Panc1 (cell line): ENCODE results near the gene PRB3. TPM values are rescaled to one million over a fixed set of nuclear protein-coding genes. Genes with fewer than 3 reads are reported as not detected.

Source experiments
- ATAC-seq: fragments of 200-7000 bp; cut with Tn5 transposase; 2 replicates; pipeline ENCODE4 v1.9.1; 2020; ENCODE audit warnings: mild to moderate bottlenecking, moderate library complexity
- Bru-seq: library from RNA; stranded (reverse); fragments of 400-500 nt; gene quantifications from one replicate; lab custom pipeline; 2021; lab: Mats Ljungman, UMichigan
- BruChase-seq, 2 experiments: library from RNA; stranded (reverse); fragments of 400-500 nt; gene quantifications; one replicate each; lab custom pipeline; 2021; lab: Mats Ljungman, UMichigan
- BruUV-seq: library from RNA; stranded (reverse); fragments of 400-500 nt; replicated peaks from 2 replicates; lab custom pipeline; 2021; lab: Mats Ljungman, UMichigan
- CTCF ChIA-PET: fragments of 300-600 bp; sonication (Branson Sonifier 250); formaldehyde crosslinking; loops from one replicate; lab custom pipeline; 2022; ENCODE audit warnings: antibody characterized with exemption; lab: Charles Lee
- POLR2A ChIA-PET: fragments of 300-600 bp; sonication (Branson Sonifier 250); formaldehyde crosslinking; loops from one replicate; lab custom pipeline; 2022; ENCODE audit warnings: antibody characterized with exemption; lab: Charles Lee
- DNase-seq: peaks from one replicate; pipeline ENCODE4 v3.0.0-alpha.2; 2010; ENCODE audit warnings: low read depth, low spot score
- H3K27ac ChIP-seq: 2 replicates; pipeline ENCODE4 v1.5.1; 2011; ENCODE audit warnings: mild to moderate bottlenecking, low read length, inconsistent platforms
- H3K27me3 ChIP-seq: fragments of 200-500 bp; sonication (Bioruptor generic); 2 replicates; pipeline ENCODE4 v1.6.0; 2014; ENCODE audit warnings: low read length, inconsistent platforms; ENCODE audit not compliant: control insufficient read depth, insufficient read depth
- H3K36me3 ChIP-seq: fragments of 200-500 bp; sonication (Bioruptor generic); 2 replicates; pipeline ENCODE4 v1.5.1; 2014; ENCODE audit warnings: inconsistent platforms, mild to moderate bottlenecking, low read length, moderate library complexity; ENCODE audit not compliant: control insufficient read depth, insufficient read depth
- H3K4me1 ChIP-seq: 2 replicates; pipeline ENCODE4 v1.5.1; 2011; ENCODE audit warnings: inconsistent platforms, mild to moderate bottlenecking, low read length, moderate library complexity; ENCODE audit not compliant: control insufficient read depth, insufficient read depth
- H3K4me3 ChIP-seq, 2 experiments: 2 replicates each; pipeline ENCODE4 v1.5.1; 2011 to 2012; ENCODE audit warnings: low read depth in 2 of 2, low read length in 2 of 2, mild to moderate bottlenecking in 2 of 2, inconsistent platforms in 1 of 2, moderate library complexity in 1 of 2
- H3K9me3 ChIP-seq: fragments of 200-500 bp; sonication (Bioruptor generic); 2 replicates; pipeline ENCODE4 v1.5.1; 2014; ENCODE audit warnings: low read depth, mild to moderate bottlenecking, inconsistent platforms, low read length, moderate library complexity; ENCODE audit not compliant: control insufficient read depth, insufficient read depth
- CTCF ChIP-seq: fragments of 450-650 bp; IDR thresholded peaks from 2 replicates; pipeline ENCODE4 v1.5.1; 2017; ENCODE audit warnings: mild to moderate bottlenecking
- POLR2AphosphoS5 ChIP-seq: IDR thresholded peaks from 2 replicates; pipeline ENCODE4 v1.6.1; 2012; ENCODE audit warnings: mild to moderate bottlenecking, low read depth, low read length, moderate library complexity
- REST ChIP-seq, 2 experiments: IDR thresholded peaks; 2 replicates each; pipeline ENCODE4 v1.6.1; 2011 to 2012; ENCODE audit warnings: low read depth in 2 of 2, control low read depth in 1 of 2, low read length in 1 of 2, mild to moderate bottlenecking in 1 of 2, moderate library complexity in 1 of 2; ENCODE audit not compliant: insufficient read depth in 1 of 2
- SIN3A ChIP-seq: IDR thresholded peaks from 2 replicates; pipeline ENCODE4 v1.6.1; 2012; ENCODE audit warnings: low read depth, mild to moderate bottlenecking, low read length, moderate library complexity, borderline replicate concordance; ENCODE audit not compliant: insufficient read depth
- TCF7L2 ChIP-seq: IDR thresholded peaks from 2 replicates; pipeline ENCODE4 v1.6.1; 2011; ENCODE audit warnings: mild to moderate bottlenecking, low read depth, low read length, inconsistent platforms
- in situ Hi-C: cut with HindIII; loops from 2 replicates; pipeline ENCODE4 v1.10.0; 2016; ENCODE audit warnings: low sequenced_read_pairs, low pct_unique_long_range_greater_than_20kb
- intact Hi-C: fragments of 100-400 bp; cut with micrococcal nuclease; formaldehyde crosslinking; loops from one replicate; pipeline ENCODE4 v1.10.0; 2022; ENCODE audit not compliant: unreplicated experiment
- long read RNA-seq: library from polyadenylated mRNA; unstranded; transcript quantifications from one replicate; pipeline ENCODE4 v2.0.0, GENCODE V29; 2021; ENCODE audit not compliant: unreplicated experiment
- polyA plus RNA-seq: library from polyadenylated mRNA; unstranded; fragments of >200 nt; gene quantifications from one replicate; pipeline ENCODE4 v1.2.1, GENCODE V29; 2012; ENCODE audit warnings: missing spikeins; ENCODE audit not compliant: insufficient read length
- total RNA-seq: library from RNA; stranded (reverse); gene quantifications from one replicate; pipeline ENCODE4 v1.2.1, GENCODE V29; 2021; ENCODE audit not compliant: unreplicated experiment

PRB3 gene
- not detected for total RNA-seq
- polyA plus RNA-seq: not detected
- Bru-seq, nascent RNA: not detected
- BruChase-seq, experiment 1, labeled RNA remaining after a 2-hour chase: not detected
- BruChase-seq, experiment 2, labeled RNA remaining after a 6-hour chase: not detected
- long read RNA-seq: 0 reads

DNA sequence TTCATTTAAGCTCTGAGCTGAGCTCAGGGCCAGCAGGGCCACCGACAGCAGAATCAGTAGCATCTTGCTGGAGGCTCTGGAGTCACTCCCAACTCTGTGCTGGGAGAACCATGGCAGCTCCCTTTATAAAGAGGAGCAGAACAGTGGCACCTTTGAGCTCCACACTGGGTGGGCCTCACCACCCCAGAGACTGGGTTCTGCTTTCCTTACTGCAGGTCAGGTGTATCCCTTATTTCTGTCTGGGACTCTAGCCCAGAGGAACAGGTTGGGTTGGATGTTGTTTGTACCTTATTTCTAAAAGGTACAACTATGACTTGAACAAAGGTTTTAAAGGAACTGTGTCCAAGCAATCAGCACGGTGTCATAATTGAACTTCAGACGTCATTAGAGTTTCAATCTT is at the start of gene PRB3:
Gene PRB3 (minus strand): TSS at position 101 of the 400 bp plus-strand sequence. CDS start 38 bp downstream, at position 63.
- Histone ChIP-seq H3K27ac (no peak within 1 kb of the TSS), H3K4me1 (no peaks in the 10 kb centered on the region), H3K9me3 (no peaks in the 10 kb centered on the region), H3K36me3 (no peaks in the 10 kb centered on the region), H3K27me3 (no peaks in the 10 kb centered on the region), H3K4me3 (no peak within 1 kb of the TSS)
- ChIA-PET POLR2A (no interaction called here), CTCF (no interaction called here)
- ATAC-seq (no peak), DNase-seq (no peak)
- intact Hi-C loops: no loop called here
- TF ChIP-seq REST (IDR thresholded peaks at IDR 0.05; ENCODE audit: insufficient read depth in 1 of 2, low read depth in 2 of 2, low read length in 1 of 2) (no peak), POLR2AphosphoS5 (no peak), TCF7L2 (no peak), SIN3A (no peak), CTCF (no peak)
- no TSS peak for BruUV-seq
- in situ Hi-C loops: no loop called here

- TF ChIP-seq POLR2AphosphoS5: no peak
- TF ChIP-seq REST (IDR thresholded peaks at IDR 0.05; ENCODE audit: insufficient read depth in 1 of 2, low read depth in 2 of 2, low read length in 1 of 2): no peak
- TF ChIP-seq TCF7L2: no peak
- no peak for TF ChIP-seq SIN3A
- TF ChIP-seq CTCF: no peak
- CTCF ChIA-PET: no interaction called here
- H3K27ac ChIP-seq: no peak within 1 kb of the TSS
- no peak for DNase-seq
- H3K4me3 ChIP-seq: no peak within 1 kb of the TSS
- POLR2A ChIA-PET: no interaction called here
- intact Hi-C loops: no loop called here
- H3K27me3 ChIP-seq: no peaks in the 10 kb centered on the region
- H3K36me3 ChIP-seq: no peaks in the 10 kb centered on the region
- no TSS peak for BruUV-seq
- in situ Hi-C loops: no loop called here
- no peaks in the 10 kb centered on the region for H3K4me1 ChIP-seq
- H3K9me3 ChIP-seq: no peaks in the 10 kb centered on the region
- ATAC-seq: no peak
Measured at GRCh38 chr12:11310336-11310735, 40.8 kb upstream of the PRB3 start, which contains the start of gene PRB4. TSS of gene PRB4 (minus strand) at chr12:11310436. CDS start at chr12:11310398, 38 bp downstream.
